Activated gamma-delta T cell (primary cell): Measurements from ENCODE around the gene RALY.
"Not testable (repeated sequence)": the region's sequence is repeated elsewhere in the genome, so short reads cannot be mapped to it uniquely, and the experiment has no call there.

ENCODE experiments used
- DNase-seq: peaks from one replicate; lab custom pipeline; 2025; lab: John Stamatoyannopoulos, UW

Gene RALY

DNA sequence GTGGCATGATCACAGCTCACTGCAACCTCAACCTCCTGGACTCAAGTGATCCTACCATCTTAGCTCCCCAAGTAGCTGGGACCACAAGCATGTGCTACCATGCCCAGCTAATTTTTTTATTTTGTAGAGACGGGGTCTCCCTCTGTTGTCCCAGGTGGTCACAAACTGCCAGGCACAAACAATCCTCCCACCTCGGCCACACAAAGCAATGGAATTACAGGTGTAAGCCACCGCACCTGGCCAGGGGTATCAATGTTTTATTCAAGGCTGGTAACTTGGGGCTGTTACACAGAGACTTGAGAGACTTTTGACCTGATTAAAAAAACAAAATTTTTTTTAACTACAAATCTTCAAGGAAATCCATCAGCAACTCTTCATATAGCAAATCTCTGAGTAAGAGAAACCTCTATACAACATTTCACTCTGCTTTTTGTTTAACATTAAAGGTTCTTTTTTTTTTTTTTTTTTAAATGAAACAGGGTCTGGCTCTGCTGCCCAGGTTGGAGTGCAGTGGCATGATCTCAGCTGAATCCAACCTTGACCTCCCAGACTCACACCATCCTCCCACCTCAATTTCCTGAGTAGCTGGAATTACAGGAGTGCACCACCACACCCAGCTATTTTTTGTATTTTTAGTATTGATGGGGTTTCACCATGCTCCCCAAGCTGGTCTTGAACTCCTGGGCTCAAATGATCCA, 112.4 kb downstream of the RALY start:
- no peak for DNase-seq

- no peak for DNase-seq
Observed at GRCh38 chr20:34108616-34109174, 115.0 kb downstream of the RALY start.

GRCh38 chr20:34109442-34109841, 115.7 kb downstream of the RALY start:
- no peak for DNase-seq

GRCh38 chr20:34110025-34110744, 116.5 kb downstream of the RALY start:
- DNase-seq: no peak

DNA sequence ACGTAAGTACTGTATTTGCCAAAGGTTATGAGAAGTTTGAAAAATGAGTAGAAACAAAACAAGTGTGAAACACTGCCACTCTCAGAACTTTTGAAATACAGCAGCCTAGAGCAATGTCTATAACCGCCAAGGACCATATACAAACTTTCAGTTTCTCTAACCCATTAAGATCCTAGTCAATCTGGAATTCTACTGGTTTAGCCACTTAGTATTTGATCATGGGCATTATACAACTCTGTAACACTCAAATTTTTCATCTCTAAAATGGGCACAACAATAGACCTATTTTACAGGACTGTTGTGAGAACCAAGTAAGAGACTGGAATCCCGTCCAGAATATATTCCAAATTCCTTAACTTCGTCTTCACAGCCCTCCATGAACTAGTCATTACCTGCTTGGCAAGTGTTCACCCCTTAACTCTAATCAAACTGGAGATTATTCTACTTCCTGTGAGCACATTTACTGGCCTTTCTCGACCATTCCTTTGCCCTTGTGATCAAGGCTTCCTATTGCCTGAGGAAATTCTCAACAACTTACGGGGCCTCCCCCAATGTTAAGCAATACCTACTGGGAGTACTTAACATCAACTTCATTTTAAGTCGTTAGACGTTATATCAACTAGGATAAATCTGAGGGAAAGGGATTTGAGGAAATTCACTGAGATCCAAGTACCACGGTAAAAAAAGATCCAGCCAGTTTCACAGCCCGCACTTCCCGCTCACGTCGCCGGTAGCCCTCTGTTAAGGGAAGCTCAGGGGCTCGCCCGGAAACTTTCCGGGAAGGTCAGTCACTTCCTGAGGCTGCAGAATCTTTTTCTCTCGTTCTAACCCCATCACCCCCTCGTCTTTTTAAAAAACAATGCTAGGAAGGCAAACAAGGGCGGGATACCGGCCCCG, 117.3 kb downstream of the RALY start:
- DNase-seq: no peak

DNA sequence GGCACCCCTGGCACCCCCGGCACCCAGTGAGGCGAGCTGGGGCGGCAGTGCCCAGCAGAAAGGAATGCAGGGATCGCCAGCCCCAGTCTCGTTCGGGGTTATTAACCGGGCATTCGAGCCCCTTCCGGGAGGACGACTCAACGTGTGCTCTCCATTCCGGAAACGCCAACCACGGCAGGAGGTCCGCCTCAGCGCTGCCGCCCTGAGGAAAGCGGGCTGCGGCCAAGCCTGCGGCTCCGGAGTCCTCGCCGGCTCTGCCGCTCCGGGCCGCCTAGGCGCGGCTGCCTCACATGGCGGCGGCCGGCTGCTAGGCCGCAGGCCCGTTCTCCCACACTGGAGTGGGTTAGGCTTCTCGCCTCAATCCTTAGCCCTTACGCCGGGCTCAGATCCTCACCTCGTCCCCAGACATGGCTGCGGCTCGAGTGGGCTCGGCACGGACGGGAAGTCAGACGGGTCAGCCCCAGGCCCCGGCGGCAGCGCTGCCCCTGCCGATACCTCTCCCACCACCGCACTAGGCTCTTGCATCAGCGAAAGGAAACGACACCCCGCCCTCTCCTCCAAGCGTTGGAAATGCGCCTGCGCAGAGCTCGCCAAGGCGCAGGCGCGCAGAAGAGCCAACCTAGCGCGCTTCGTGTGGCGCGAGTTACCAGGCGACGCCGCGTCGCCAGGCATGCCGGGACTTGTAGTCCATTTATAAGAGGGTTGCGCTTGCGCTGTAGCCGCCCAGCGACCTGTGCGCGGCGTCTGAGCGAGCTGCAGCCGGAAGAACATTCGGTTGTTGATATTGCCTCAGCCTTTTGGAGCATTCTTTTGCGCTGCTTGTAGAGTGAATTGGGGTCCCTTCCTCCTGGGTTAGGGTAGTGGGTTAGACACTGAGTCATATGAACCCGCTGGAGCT, 118.2 kb downstream of the RALY start, which contains the start of gene EIF2S2:
Gene EIF2S2, minus strand, starts transcription at position 542 of the 898 bp plus-strand sequence. Its CDS starts 133 bp downstream, at position 409.
- peak; percentile 91 for DNase-seq

GRCh38 chr20:34112600-34113101, 118.9 kb downstream of the RALY start:
- no peak for DNase-seq

DNA sequence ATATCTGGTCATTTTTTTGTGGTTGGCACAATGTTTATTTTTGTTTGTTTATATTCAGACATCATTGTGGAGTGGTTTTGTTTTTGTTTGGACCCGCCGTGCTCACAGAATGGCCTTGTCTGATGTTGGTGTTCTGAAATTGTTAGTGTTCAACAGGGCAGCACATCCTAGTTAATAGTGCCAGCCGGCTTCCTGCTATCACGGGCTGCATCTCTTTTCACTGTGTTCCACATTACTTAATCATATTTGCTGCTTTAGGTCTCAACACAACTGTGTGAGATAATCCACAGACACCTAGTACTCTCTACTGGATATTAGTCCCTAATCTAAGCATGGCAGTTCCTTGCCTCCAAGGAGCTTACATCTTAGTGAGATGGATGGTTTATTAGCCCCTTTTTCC, 121.1 kb downstream of the RALY start:
- DNase-seq: no peak

DNA sequence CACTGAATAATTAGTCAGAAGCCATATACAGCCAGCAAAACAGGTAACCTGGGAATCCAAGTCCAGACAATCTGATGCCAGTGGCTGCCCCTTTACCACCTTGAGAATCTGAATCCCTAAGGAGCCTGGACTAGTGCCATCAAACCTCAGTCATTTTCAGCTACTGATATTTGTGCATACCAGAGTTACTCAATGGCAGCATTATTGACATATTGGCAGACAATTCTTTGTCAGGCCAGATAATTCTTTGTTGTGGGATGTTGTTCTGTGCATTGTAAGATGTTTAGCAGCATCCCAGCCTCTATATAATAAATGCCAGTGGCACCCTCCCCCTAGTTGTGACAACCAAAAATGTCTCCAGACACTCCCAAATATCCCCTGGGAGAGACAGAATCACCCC, 121.5 kb downstream of the RALY start:
- no peak for DNase-seq

DNA sequence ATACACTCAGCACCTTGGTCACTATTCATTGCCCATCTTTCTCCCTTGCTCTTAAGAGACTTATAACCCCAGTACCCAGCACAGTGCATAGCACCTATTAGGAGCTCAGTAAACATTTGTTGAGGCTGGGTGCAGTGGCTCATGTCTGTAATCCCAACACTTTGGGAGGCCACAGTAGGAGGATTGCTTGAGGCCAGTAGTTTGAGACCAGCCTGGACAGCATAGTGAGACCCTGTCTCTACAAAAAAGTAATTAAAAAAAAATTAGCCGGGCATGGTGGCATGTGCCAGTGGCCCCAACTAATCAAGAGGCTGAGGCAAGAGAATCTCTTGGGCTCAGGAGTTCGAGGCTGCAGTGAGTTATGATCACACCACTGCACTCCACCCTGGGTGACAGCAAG, 126.5 kb downstream of the RALY start:
- no peak for DNase-seq

DNA sequence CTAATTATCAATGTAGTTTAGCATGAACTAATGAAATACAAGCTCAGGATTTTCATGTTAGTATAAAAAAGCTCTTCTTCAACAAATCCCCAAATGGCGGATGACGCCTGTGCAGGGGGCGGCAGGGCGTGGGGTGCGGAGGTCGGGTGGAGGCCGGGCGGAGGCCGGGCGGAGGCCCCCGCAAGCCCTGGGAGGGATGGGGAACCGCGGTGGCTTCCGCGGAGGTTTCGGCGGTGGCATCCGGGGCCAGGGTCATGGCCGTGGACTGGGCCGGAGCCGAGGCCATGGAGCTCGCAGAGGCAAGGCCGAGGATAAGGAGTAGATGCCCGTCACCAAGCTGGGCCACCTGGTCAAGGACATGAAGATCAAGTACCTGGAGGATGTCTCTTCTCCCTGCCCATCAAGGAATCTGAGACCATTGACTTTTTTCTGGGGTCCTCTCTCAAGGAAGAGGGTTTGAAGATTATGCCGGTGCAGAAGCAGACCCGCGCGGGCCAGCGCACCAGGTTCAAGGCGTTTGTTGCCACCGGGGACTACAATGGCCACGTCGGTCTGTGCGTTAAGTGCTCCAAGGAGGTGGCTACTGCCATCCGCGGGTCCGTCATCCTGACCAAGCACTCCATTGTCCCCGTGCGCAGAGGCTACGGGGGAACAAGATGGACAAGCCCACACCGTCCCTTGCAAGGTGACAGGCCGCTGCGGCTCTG, 128.7 kb downstream of the RALY start:
- DNase-seq: no peak

- DNase-seq: no peak
Observed at GRCh38 chr20:34123309-34123708, 129.6 kb downstream of the RALY start.

DNA sequence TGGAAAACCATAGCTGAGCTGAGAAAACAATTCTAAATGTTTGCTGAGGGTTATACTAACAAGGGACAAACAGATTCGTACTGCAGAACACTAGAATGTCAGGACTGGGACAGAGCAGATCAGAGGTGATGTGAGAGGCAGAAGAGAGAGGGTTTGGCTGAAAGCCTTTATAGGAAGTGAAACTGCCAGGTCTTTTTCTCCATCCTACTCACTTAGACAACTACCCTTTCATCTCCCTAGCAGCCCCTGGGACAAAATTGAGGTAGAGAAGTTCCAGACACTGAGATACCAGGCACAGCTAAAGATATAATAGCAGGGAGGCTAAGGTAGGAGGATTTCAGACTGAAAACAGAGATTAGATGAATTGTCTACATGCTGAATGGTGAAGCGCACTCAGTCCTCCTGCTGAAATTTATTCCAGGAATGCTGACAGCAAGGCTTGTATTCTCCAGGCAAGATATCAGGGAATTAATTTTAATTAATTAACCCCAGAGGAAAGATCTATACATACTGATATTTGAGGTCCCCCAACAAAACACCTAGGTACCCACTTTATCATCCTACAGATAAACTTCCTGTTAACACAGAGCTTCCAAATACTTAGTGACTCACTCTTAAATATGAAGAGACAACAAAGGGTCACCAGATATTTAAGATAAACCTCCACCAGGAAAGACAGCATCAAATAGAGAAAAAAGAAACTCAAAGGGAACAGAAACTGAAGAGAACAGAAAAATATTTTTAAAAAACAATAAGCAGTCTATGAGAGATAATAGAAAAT, 130.9 kb downstream of the RALY start:
- no peak for DNase-seq

GRCh38 chr20:34127792-34128191, 134.1 kb downstream of the RALY start:
- no peak for DNase-seq

DNA sequence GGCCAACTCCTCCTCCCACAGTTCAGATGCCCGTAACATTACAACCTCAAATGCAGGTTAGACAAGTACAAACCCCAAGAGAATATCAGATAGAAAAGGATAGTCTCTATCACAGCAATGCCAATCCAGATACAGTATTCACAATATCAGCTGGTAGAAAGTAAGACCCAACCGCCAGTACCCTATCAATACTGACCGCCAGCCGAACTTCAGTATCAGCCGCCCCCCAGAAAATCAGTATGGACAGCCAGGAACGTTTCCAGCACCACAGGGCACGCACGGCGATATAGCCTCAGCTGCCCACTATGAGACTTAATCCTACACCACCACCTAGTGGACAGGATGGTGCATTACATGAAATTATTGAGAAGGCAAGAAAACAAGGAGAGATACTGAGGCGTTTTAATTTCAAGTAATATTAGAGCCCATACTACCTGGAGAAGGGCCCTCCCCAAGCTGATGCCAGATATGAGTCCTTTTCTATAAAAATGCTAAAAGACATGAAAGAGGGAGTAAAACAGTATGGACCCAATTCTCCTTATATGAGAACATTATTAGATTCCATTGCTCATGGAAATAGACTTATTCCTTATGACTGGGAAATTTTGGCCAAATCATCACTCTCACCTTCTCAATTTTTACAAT, 135.9 kb downstream of the RALY start:
- DNase-seq: no peak

DNA sequence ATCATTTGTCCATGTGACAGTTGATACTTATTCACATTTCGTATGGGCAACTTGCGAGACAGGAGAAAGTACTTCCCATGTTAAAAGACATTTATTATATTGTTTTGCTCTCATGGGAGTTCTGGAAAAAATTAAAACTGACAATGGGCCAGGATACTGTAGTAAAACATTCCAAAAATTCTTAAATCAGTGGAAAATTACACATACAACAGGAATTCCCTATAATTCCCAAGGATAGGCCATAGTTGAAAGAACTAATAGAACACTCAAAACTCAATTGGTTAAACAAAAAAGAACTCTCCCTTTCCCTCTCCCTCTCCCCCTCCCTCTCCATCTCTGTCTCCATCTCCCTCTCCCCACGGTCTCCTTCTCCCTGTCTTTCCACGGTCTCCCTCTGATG, 137.8 kb downstream of the RALY start:
- no peak for DNase-seq

GRCh38 chr20:34132491-34132890, 138.8 kb downstream of the RALY start:
- not testable (repeated sequence) for DNase-seq

DNA sequence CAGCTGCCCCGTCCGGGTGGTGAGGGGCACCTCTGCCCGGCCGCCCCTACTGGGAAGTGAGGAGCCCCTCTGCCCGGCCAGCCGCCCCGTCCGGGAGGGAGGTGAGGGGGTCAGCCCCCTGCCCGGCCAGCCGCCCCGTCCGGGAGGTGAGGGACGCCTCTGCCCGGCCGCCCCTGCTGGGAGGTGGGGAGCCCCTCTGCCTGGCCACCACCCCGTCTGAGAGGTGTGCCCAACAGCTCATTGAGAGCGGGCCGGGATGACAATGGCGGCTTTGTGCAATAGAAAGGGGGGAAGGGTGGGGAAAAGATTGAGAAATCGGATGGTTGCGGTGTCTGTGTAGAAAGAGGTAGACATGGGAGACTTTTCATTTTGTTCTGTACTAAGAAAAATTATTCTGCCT, 139.2 kb downstream of the RALY start:
- not testable (repeated sequence) for DNase-seq

DNA sequence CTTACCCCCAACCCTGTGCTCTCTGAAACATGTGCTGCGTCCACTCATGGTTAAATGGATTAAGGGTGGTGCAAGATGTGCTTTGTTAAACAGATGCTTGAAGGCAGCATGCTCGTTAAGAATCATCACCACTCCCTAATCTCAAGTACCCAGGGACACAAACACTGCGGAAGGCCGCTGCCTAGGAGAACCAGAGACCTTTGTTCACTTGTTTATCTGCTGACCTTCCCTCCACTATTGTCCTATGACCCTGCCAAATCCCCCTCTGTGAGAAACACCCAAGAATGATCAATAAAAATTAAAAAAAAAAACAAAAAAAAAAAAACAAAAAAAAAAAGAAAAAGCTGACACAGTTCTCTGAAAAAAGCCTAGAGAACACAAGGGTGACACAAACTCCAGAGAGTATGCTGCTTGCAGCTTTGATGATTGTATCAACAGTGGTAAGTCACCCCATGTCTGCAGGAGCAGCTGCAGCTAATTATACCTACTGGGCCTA, 139.7 kb downstream of the RALY start:
- DNase-seq: not testable (repeated sequence)
